Uterus (tissue), 2 donors: ENCODE data around the gene KCNH5.

Experiments
- POLR2A ChIP-seq, 2 donors: fragments of 450-650 bp; IDR thresholded peaks; one replicate each; pipeline ENCODE4 v1.6.1; 2016; ENCODE audit warnings: antibody characterized with exemption in 2 of 2, mild to moderate bottlenecking in 1 of 2, moderate library complexity in 1 of 2
- TF ChIP-seq, protein P1 (sequence below), 4 experiments: fragments of 200-600 bp in 2 of 4; fragments of 450-650 bp in 2 of 4; sonication (generic) in 2 of 4; IDR thresholded peaks; one replicate each; pipeline ENCODE4 v1.5.1; 2016 to 2019; ENCODE audit warnings: antibody characterized with exemption in 4 of 4, mild to moderate bottlenecking in 2 of 4, moderate library complexity in 1 of 4

DNA sequence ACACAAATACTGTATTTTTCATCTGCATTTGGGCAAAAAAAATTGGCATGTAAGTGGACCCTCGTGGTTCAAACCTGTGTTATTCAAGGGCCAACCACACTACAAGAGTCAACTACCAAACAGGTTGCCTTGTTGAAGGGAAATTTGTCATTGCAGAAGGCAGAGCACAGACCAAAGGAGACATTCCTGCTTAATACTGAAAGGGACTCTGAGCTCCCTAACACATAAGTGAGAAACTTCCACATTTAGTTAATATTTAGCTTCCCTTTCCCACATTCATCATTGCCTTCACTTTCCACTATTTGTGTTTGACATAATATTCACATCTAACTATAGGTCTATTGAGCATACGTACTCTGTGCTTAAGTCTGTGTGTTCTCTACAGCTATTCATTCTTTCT, 266.9 kb downstream of the KCNH5 start:
- TF ChIP-seq, protein P1, sequence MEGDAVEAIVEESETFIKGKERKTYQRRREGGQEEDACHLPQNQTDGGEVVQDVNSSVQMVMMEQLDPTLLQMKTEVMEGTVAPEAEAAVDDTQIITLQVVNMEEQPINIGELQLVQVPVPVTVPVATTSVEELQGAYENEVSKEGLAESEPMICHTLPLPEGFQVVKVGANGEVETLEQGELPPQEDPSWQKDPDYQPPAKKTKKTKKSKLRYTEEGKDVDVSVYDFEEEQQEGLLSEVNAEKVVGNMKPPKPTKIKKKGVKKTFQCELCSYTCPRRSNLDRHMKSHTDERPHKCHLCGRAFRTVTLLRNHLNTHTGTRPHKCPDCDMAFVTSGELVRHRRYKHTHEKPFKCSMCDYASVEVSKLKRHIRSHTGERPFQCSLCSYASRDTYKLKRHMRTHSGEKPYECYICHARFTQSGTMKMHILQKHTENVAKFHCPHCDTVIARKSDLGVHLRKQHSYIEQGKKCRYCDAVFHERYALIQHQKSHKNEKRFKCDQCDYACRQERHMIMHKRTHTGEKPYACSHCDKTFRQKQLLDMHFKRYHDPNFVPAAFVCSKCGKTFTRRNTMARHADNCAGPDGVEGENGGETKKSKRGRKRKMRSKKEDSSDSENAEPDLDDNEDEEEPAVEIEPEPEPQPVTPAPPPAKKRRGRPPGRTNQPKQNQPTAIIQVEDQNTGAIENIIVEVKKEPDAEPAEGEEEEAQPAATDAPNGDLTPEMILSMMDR (IDR thresholded peaks at IDR 0.05) = no peak
- no peak for TF ChIP-seq POLR2A (IDR thresholded peaks at IDR 0.05)
